ENCODE measurements around the gene CCR7.

The CCR7 gene

DNA sequence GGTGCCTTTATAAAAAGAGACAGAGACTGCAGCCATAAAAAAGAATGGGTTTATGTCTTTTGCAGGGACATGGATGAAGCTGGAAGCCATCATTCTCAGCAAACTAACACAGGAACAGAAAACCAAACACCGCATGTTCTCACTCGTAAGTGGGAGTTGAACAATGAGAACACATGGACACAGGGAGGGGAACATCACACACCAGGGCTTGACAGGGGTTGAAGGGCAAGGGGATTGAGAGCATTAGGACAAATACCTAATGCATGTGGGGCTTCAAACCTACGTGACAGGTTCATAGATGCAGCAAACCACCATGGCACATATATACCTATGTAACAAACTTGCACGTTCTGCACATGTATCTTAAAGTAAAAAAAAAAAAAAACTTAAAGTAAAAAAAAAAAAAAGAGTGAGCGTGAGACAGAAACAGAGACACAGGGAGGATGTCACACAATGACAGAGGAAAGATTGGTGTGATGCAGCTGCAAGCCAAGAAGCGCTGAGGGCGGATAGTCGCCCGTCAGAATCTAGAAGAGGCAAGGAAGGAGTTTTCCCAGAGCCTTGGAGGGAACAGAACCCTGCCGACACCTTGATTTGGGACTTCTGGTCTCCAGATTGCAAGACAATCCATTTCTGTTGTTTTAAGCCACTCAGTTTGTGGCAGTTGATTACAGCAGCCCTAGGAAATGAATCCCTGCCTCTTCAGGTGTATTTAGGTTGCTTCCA, 36.4 kb downstream of the CCR7 start:
- Histone ChIP-seq H3K27ac (no peak overlapping the region), H3K4me1 (ENCODE audit: control insufficient read depth in 1 of 2, insufficient read depth in 1 of 2, low read depth in 1 of 2, low read length in 1 of 2) (no peaks in the 10 kb centered on the region), H3K36me3 (no peaks in the 10 kb centered on the region), H3K4me3 (ENCODE audit: low read depth in 1 of 2, low read length in 1 of 2) (no peak overlapping the region), H3K27me3 (peaks cover 94% of the 10 kb centered on the region), H3K9me3 (no peaks in the 10 kb centered on the region)
- no peak for TF ChIP-seq CTCF (IDR thresholded peaks at IDR 0.05)

- H3K27me3 ChIP-seq, result peaks cover 97% of the 10 kb centered on the region
- H3K27ac ChIP-seq, result no peak overlapping the region
- H3K4me3 ChIP-seq (ENCODE audit: low read depth in 1 of 2, low read length in 1 of 2), result no peak overlapping the region
- H3K9me3 ChIP-seq, result no peaks in the 10 kb centered on the region
- no peak for TF ChIP-seq CTCF (IDR thresholded peaks at IDR 0.05)
- H3K36me3 ChIP-seq, result no peaks in the 10 kb centered on the region
- no peaks in the 10 kb centered on the region for H3K4me1 ChIP-seq (ENCODE audit: control insufficient read depth in 1 of 2, insufficient read depth in 1 of 2, low read depth in 1 of 2, low read length in 1 of 2)
These were observed 38.6 kb downstream of the CCR7 start for GRCh38 chr17:40526668-40527067.

DNA sequence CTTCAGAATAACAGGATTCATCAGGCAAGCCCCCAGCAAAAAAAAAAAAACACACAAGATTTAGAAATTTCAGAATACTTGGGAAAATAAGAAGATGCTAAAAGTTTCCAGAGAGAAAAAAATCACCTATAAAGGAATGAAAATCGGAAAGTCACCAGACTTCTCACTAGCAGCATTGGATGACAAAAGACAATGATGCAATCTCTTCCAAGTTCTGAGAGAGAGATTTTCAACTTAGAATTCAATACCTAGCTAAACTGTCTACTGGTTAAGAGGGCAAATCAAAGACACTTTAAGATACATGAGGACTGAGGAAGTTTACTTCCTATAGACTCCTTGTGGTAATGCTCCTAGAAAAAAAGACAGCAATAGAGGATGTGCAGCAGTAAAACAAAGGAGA, 40.0 kb downstream of the CCR7 start:
- no peak overlapping the region for H3K27ac ChIP-seq
- H3K27me3 ChIP-seq, result peaks cover 96% of the 10 kb centered on the region
- no peaks in the 10 kb centered on the region for H3K9me3 ChIP-seq
- H3K4me1 ChIP-seq (ENCODE audit: control insufficient read depth in 1 of 2, insufficient read depth in 1 of 2, low read depth in 1 of 2, low read length in 1 of 2), result no peaks in the 10 kb centered on the region
- no peak overlapping the region for H3K4me3 ChIP-seq (ENCODE audit: low read depth in 1 of 2, low read length in 1 of 2)
- H3K36me3 ChIP-seq, result no peaks in the 10 kb centered on the region
- no peak for TF ChIP-seq CTCF (IDR thresholded peaks at IDR 0.05)

DNA sequence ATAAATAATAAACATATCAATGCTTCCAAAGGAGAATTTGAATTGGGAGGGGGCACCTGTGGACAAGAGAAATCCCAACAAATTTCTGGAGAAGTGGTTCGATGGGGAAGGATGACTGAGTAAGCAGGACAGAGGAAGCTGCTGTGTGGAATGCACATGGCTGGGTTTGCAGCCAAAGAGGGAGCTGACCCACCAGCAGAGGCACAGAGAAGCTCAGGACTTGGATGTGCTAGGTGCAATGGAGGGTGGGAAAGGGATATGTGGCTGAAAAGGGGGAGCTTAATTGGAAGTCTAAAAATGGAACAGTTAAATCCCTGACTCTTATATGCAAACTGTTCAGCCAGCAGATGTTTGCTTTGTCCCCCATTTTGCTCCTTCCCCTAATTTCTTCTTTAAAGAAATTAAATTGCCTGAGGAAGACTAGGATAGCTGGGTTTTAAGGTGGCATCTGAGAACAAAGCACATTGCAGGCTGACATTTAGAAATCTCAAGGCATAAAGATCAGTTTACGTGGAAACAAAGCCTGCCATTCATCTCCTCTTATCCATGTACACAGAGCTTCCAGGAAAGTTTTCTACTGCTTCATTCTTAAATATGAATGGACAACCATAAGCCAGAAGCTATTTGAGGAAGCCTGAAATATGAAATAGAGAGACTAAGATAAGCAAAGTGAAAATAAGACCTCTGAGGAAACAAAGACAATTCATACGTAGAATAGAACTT, 40.9 kb downstream of the CCR7 start:
- H3K27me3 ChIP-seq, result peaks cover 97% of the 10 kb centered on the region
- no peaks in the 10 kb centered on the region for H3K4me1 ChIP-seq (ENCODE audit: control insufficient read depth in 1 of 2, insufficient read depth in 1 of 2, low read depth in 1 of 2, low read length in 1 of 2)
- no peak overlapping the region for H3K27ac ChIP-seq
- no peak for TF ChIP-seq CTCF (IDR thresholded peaks at IDR 0.05)
- H3K9me3 ChIP-seq, result no peaks in the 10 kb centered on the region
- no peak overlapping the region for H3K4me3 ChIP-seq (ENCODE audit: low read depth in 1 of 2, low read length in 1 of 2)
- H3K36me3 ChIP-seq, result no peaks in the 10 kb centered on the region

DNA sequence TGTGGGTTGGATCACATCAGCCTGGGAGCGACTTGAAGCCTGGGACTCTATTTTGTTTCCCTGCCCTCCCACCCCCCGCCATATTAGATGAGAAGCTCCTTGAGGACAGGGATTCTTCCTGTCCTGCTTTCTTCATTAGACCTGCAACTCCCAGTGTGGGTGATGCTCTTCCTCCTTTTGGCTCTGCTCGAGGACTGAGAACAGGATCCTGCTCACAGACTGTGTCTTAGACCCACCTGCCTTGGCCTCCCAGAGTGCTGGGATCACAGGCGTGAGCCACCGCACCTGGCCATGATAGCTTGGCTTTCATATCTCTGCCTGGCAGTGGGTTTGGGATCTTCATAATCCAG, 42.3 kb downstream of the CCR7 start:
- no peaks in the 10 kb centered on the region for H3K4me1 ChIP-seq (ENCODE audit: control insufficient read depth in 1 of 2, insufficient read depth in 1 of 2, low read depth in 1 of 2, low read length in 1 of 2)

More for the DNA sequence above, 42.3 kb downstream of the CCR7 start:
- H3K36me3 ChIP-seq, result no peaks in the 10 kb centered on the region
- no peak overlapping the region for H3K4me3 ChIP-seq (ENCODE audit: low read depth in 1 of 2, low read length in 1 of 2)
- no peaks in the 10 kb centered on the region for H3K9me3 ChIP-seq
- TF ChIP-seq CTCF (IDR thresholded peaks at IDR 0.05), result no peak
- H3K27me3 ChIP-seq, result peaks cover 98% of the 10 kb centered on the region
- no peak overlapping the region for H3K27ac ChIP-seq

Measured in neutrophil (primary cell).